Thoracic aorta (tissue), 2 donors: Measurements from ENCODE around the gene PNPLA7. TPM values are rescaled to one million over a fixed set of nuclear protein-coding genes. Genes with fewer than 3 reads are reported as not detected.

Experiments used
- ATAC-seq: fragments of 150-250 bp; one replicate; pipeline ENCODE4 v1.8.0; 2017; ENCODE audit warnings: low read depth; ENCODE audit not compliant: insufficient number of reproducible peaks, low FRiP score
- DNase-seq: peaks from one replicate; pipeline ENCODE4 v3.0.0-alpha.2; 2020; ENCODE audit warnings: low spot score
- H3K27ac ChIP-seq, 2 donors: fragments of 200-600 bp; sonication (generic); 1 replicate in 1 of 2; 2 replicates in 1 of 2; pipeline ENCODE4 v1.5.1; 2016; ENCODE audit warnings: mild to moderate bottlenecking in 2 of 2, moderate library complexity in 2 of 2
- H3K27me3 ChIP-seq: fragments of 200-600 bp; sonication (generic); replicated peaks from 2 replicates; pipeline ENCODE4 v1.6.0; 2016; ENCODE audit warnings: mild to moderate bottlenecking; ENCODE audit not compliant: insufficient read depth
- H3K36me3 ChIP-seq: fragments of 200-600 bp; sonication (generic); one replicate; pipeline ENCODE4 v1.5.1; 2016
- H3K4me1 ChIP-seq, 2 donors: fragments of 200-600 bp; sonication (generic); 1 replicate in 1 of 2; 2 replicates in 1 of 2; pipeline versions ENCODE4 v1.5.1 to v1.6.0; 2016; ENCODE audit warnings: low read depth in 2 of 2, mild to moderate bottlenecking in 1 of 2; ENCODE audit not compliant: control insufficient read depth in 1 of 2
- H3K4me3 ChIP-seq: fragments of 200-600 bp; sonication (generic); 2 replicates; pipeline ENCODE4 v1.5.1; 2016; ENCODE audit warnings: mild to moderate bottlenecking
- H3K9me3 ChIP-seq: fragments of 200-600 bp; sonication (generic); 2 replicates; pipeline ENCODE4 v1.5.1; 2016
- CTCF ChIP-seq: fragments of 200-600 bp; sonication (generic); IDR thresholded peaks from one replicate; pipeline ENCODE4 v1.5.1; 2019; ENCODE audit warnings: antibody characterized with exemption
- total RNA-seq, 2 donors: library from RNA; depleted of rRNA; stranded (reverse); fragments of >200 nt; gene quantifications; one replicate each; pipeline versions ENCODE4 v1.1.0 to v1.2.3, GENCODE V29; 2016

Gene PNPLA7
- total RNA-seq, 2 donors from 2014 or later, result 12.7 to 21.4 TPM

DNA sequence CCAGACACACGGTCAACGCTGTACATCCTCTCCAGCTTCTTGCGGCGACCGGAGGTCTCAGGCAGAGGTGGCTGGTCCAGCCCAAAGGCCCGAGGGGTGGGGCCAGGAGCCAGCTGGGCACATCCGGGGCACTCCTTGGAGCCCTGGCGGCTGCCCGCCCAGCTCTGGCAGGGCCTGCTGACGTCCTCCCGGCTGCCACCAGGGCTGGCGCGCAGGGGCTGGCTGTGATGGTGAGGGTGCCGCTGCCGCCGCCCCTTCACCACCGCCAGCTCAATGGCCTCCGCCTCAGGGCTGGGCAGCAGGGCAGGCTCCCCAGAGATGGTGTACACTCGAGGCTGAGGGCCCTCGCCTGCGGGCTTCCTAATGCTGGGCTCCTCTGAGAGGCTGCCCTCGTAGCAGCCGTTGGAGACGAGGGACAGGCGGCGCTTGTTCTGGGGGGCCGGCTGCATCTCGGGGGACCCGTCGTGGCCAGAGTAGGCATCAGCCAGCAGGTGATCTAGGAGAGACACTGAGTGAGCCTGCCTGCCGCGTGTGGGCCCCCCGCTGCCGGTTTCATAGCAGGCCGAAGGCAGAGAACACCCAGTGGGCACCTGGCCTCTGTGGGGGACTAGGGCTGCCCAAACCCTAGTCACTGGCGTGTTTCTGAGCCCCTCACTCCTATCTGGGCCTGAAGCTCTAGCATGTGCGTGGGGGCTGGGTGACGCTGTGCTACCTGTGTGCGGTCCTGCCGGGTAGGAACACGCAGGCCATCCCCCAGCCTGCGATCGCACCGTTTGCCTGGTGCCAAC, 92.6 kb downstream of the PNPLA7 start:
- ATAC-seq, result no peak
- peak; percentile 54 for TF ChIP-seq CTCF
- Histone ChIP-seq H3K4me1 (peaks cover 28 to 52% of the 10 kb centered on the region in 2 donors), H3K27ac (peak overlapping the region; percentile 97 to 99), H3K4me3 (peak overlapping the region; percentile 97), H3K36me3 (peaks cover 11% of the 10 kb centered on the region), H3K27me3 (no peaks in the 10 kb centered on the region), H3K9me3 (no peaks in the 10 kb centered on the region)
- no peak for DNase-seq

GRCh38 chr9:137456864-137457405, 93.3 kb downstream of the PNPLA7 start:
- Histone ChIP-seq H3K9me3 (no peaks in the 10 kb centered on the region), H3K4me1 (peaks cover 28 to 52% of the 10 kb centered on the region in 2 donors), H3K4me3 (peak overlapping the region; percentile 97), H3K27me3 (no peaks in the 10 kb centered on the region), H3K36me3 (peaks cover 16% of the 10 kb centered on the region), H3K27ac (peak overlapping the region; percentile 97 to 99)
- TF ChIP-seq CTCF, result no peak
- ATAC-seq (no peak), DNase-seq (no peak)

GRCh38 chr9:137456061-137456863, 93.9 kb downstream of the PNPLA7 start:
- Histone ChIP-seq H3K9me3 (no peaks in the 10 kb centered on the region), H3K4me1 (peaks cover 28 to 52% of the 10 kb centered on the region in 2 donors), H3K4me3 (peak overlapping the region; percentile 97), H3K36me3 (peaks cover 16% of the 10 kb centered on the region), H3K27me3 (no peaks in the 10 kb centered on the region), H3K27ac (peak overlapping the region; percentile 97 to 99)
- no peak for DNase-seq
- TF ChIP-seq CTCF, result no peak
- peak; percentile 30 for ATAC-seq

DNA sequence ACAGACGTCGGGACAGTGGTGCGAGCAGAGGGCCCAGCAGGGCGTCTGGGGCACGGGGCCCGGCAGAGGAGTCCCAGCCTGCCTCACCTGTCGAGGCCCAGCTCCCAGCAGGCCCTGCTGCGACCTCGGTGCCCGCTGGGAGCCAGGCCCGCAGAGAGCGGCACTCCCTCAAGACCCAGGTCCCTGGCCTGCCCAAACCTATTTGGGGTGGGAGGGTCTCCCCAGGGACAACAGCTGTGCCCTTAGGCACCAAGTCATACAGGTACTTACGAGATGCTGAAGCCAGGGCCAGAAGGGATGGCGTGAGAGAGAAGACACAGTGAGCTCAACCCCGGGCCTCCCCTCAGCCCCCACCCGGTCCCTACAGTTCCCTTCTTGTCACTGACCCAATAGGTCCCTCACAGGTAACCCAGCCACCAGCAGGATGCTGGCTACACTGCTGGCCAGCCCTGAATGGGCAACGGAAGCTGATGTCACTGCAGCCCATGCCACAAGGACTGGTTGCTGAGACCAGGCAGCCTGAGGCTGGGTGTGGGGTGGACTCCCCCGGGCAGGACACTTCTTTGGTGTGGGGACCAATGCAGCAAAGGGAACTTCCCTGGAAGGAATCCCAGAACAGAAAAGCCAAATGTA, 94.7 kb downstream of the PNPLA7 start:
- H3K4me3 ChIP-seq, result peak overlapping the region; percentile 97
- H3K9me3 ChIP-seq, result no peaks in the 10 kb centered on the region
- TF ChIP-seq CTCF, result no peak
- H3K27ac ChIP-seq, result peak overlapping the region; percentile 97 to 99
- peaks cover 28 to 52% of the 10 kb centered on the region in 2 donors for H3K4me1 ChIP-seq
- H3K27me3 ChIP-seq, result no peaks in the 10 kb centered on the region
- H3K36me3 ChIP-seq, result peaks cover 16% of the 10 kb centered on the region
- no peak for ATAC-seq
- DNase-seq, result no peak
